ENCODE results near the gene KCNK13.
A peak's percentile ranks its signal among the peaks of the same experiment; 100 is the strongest.

KCNK13 gene

GRCh38 chr14:90058876-90059458 is 2.8 kb upstream of the KCNK13 start:
- no peak for TF ChIP-seq GABPA (IDR thresholded peaks at IDR 0.05; ENCODE audit: low read depth)
- TF ChIP-seq, protein P1, sequence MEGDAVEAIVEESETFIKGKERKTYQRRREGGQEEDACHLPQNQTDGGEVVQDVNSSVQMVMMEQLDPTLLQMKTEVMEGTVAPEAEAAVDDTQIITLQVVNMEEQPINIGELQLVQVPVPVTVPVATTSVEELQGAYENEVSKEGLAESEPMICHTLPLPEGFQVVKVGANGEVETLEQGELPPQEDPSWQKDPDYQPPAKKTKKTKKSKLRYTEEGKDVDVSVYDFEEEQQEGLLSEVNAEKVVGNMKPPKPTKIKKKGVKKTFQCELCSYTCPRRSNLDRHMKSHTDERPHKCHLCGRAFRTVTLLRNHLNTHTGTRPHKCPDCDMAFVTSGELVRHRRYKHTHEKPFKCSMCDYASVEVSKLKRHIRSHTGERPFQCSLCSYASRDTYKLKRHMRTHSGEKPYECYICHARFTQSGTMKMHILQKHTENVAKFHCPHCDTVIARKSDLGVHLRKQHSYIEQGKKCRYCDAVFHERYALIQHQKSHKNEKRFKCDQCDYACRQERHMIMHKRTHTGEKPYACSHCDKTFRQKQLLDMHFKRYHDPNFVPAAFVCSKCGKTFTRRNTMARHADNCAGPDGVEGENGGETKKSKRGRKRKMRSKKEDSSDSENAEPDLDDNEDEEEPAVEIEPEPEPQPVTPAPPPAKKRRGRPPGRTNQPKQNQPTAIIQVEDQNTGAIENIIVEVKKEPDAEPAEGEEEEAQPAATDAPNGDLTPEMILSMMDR (IDR thresholded peaks at IDR 0.05; ENCODE audit: insufficient read depth, low read length), result no peak
- no peak for TF ChIP-seq POLR2AphosphoS5 (IDR thresholded peaks at IDR 0.05; ENCODE audit: low read depth)
- TF ChIP-seq, protein P2, sequence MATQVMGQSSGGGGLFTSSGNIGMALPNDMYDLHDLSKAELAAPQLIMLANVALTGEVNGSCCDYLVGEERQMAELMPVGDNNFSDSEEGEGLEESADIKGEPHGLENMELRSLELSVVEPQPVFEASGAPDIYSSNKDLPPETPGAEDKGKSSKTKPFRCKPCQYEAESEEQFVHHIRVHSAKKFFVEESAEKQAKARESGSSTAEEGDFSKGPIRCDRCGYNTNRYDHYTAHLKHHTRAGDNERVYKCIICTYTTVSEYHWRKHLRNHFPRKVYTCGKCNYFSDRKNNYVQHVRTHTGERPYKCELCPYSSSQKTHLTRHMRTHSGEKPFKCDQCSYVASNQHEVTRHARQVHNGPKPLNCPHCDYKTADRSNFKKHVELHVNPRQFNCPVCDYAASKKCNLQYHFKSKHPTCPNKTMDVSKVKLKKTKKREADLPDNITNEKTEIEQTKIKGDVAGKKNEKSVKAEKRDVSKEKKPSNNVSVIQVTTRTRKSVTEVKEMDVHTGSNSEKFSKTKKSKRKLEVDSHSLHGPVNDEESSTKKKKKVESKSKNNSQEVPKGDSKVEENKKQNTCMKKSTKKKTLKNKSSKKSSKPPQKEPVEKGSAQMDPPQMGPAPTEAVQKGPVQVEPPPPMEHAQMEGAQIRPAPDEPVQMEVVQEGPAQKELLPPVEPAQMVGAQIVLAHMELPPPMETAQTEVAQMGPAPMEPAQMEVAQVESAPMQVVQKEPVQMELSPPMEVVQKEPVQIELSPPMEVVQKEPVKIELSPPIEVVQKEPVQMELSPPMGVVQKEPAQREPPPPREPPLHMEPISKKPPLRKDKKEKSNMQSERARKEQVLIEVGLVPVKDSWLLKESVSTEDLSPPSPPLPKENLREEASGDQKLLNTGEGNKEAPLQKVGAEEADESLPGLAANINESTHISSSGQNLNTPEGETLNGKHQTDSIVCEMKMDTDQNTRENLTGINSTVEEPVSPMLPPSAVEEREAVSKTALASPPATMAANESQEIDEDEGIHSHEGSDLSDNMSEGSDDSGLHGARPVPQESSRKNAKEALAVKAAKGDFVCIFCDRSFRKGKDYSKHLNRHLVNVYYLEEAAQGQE (IDR thresholded peaks at IDR 0.05; ENCODE audit: insufficient replicate concordance, low read depth), result no peak
- no peak for TF ChIP-seq SPI1 (IDR thresholded peaks at IDR 0.05; ENCODE audit: borderline replicate concordance, low read depth)
- Histone ChIP-seq H3K27me3 (ENCODE audit: insufficient read depth, poor library complexity, severe bottlenecking) (peaks cover 54% of the 10 kb centered on the region), H3K4me3 (replicated peaks; ENCODE audit: insufficient read depth, low read length) (no peak overlapping the region), H3K27ac (replicated peaks) (no peak overlapping the region)
- DNase-seq (ENCODE audit: low read depth in 1 of 2, low spot score in 1 of 2), result no peak

DNA sequence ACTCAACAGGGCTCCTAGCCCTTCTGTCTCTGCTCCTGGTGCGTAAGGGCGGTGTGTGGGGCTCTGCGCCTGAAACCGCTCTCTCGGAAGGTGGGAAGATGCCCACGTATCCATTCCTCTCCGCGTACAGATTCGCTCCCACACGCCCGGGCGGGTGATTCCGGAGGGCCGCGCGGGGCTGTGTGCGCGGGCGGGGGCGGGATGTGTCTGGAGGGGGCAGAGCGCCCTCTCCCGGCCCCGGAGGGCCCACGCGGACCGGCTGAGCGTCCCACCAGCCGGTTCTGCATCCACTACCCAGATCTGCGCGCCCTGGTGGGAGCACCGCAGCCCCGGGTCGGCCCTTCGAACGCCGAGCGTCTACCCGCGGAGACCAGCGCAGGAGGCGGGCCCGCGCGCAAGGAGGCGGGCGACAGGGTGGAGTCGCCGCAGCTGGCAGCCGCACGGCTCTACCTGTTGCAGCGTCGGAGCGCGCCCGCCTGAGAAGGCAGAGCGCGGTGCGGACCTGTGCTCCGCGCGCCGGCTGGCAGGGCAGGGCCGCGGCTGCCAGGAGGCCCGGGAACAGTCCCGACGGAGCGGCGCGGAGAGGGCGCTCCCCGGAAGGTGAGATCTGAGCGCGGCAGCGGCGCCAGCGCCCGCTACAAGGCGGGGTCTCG is 1.4 kb upstream of the KCNK13 start:
- H3K27ac ChIP-seq (replicated peaks), result no peak overlapping the region
- H3K4me3 ChIP-seq (replicated peaks; ENCODE audit: insufficient read depth, low read length), result peak overlapping the region; percentile 43
- peak; percentile 16 to 27 for DNase-seq (ENCODE audit: low read depth in 1 of 2, low spot score in 1 of 2)
- peaks cover 63% of the 10 kb centered on the region for H3K27me3 ChIP-seq (ENCODE audit: insufficient read depth, poor library complexity, severe bottlenecking)
- TF ChIP-seq POLR2AphosphoS5 (IDR thresholded peaks at IDR 0.05; ENCODE audit: low read depth), result no peak
- TF ChIP-seq, protein P1 (IDR thresholded peaks at IDR 0.05; ENCODE audit: insufficient read depth, low read length), result peak; percentile 30

- Histone ChIP-seq H3K27me3 (ENCODE audit: insufficient read depth, poor library complexity, severe bottlenecking) (peaks cover 63% of the 10 kb centered on the region), H3K4me3 (replicated peaks; ENCODE audit: insufficient read depth, low read length) (peak overlapping the region; percentile 43), H3K27ac (replicated peaks) (no peak overlapping the region)
- TF ChIP-seq, protein P2 (IDR thresholded peaks at IDR 0.05; ENCODE audit: insufficient replicate concordance, low read depth), result no peak
- TF ChIP-seq, protein P1 (IDR thresholded peaks at IDR 0.05; ENCODE audit: insufficient read depth, low read length), result no peak
- TF ChIP-seq POLR2AphosphoS5 (IDR thresholded peaks at IDR 0.05; ENCODE audit: low read depth), result no peak
- TF ChIP-seq SPI1 (IDR thresholded peaks at IDR 0.05; ENCODE audit: borderline replicate concordance, low read depth), result no peak
- TF ChIP-seq GABPA (IDR thresholded peaks at IDR 0.05; ENCODE audit: low read depth), result no peak
- no peak for DNase-seq (ENCODE audit: low read depth in 1 of 2, low spot score in 1 of 2)
Observed at GRCh38 chr14:90060965-90061684, 669 bp upstream of the KCNK13 start.
